Nephron (organoid): ENCODE results near the gene ATXN1.
"Not testable (repeated sequence)": the region's sequence is repeated elsewhere in the genome, so short reads cannot be mapped to it uniquely, and the experiment has no call there.

Source experiments
- H3K27ac Mint-ChIP-seq, 3 experiments: 2 replicates each; pipeline ENCODE4 v1.8.0; 2020; ENCODE audit warnings: mixed read lengths in 3 of 3, mild to moderate bottlenecking in 2 of 3, moderate library complexity in 1 of 3
- H3K27me3 Mint-ChIP-seq: 2 replicates; pipeline ENCODE4 v1.8.0; 2021; ENCODE audit warnings: low read depth, mild to moderate bottlenecking, moderate library complexity, mixed read lengths
- H3K36me3 Mint-ChIP-seq: 2 replicates; pipeline ENCODE4 v1.8.0; 2020; ENCODE audit warnings: low read depth, mixed read lengths
- H3K4me1 Mint-ChIP-seq: 2 replicates; pipeline ENCODE4 v1.8.0; 2020; ENCODE audit warnings: mixed read lengths
- H3K4me3 Mint-ChIP-seq, 3 experiments: 2 replicates each; pipeline ENCODE4 v1.8.0; 2020; ENCODE audit warnings: mild to moderate bottlenecking in 3 of 3, mixed read lengths in 3 of 3, moderate library complexity in 2 of 3
- H3K9me3 Mint-ChIP-seq: 2 replicates; pipeline ENCODE4 v1.8.0; 2020; ENCODE audit warnings: mixed read lengths
- CTCF ChIP-seq, 3 experiments: fragments of 200-600 bp; sonication (generic); IDR thresholded peaks; one replicate each; pipeline ENCODE4 v1.5.0; 2021; ENCODE audit warnings: antibody characterized with exemption in 3 of 3; ENCODE audit not compliant: unreplicated experiment in 3 of 3

The ATXN1 gene

GRCh38 chr6:16622193-16622592 is 139.1 kb downstream of the ATXN1 start:
- no peak overlapping the region for H3K27ac Mint-ChIP-seq
- no peak overlapping the region for H3K4me3 Mint-ChIP-seq
- H3K4me1 Mint-ChIP-seq: peaks cover 15% of the 10 kb centered on the region
- H3K9me3 Mint-ChIP-seq: no peaks in the 10 kb centered on the region
- no peak for TF ChIP-seq CTCF (IDR thresholded peaks at IDR 0.05; ENCODE audit: unreplicated experiment in 3 of 3)
- peaks cover 5% of the 10 kb centered on the region for H3K36me3 Mint-ChIP-seq
- H3K27me3 Mint-ChIP-seq: no peaks in the 10 kb centered on the region

- Mint-ChIP-seq H3K27ac (no peak overlapping the region), H3K4me3 (no peak overlapping the region), H3K36me3 (peaks cover 5% of the 10 kb centered on the region), H3K9me3 (no peaks in the 10 kb centered on the region), H3K27me3 (no peaks in the 10 kb centered on the region), H3K4me1 (peaks cover 15% of the 10 kb centered on the region)
- TF ChIP-seq CTCF (IDR thresholded peaks at IDR 0.05; ENCODE audit: unreplicated experiment in 3 of 3): no peak
These were observed 140.3 kb downstream of the ATXN1 start for GRCh38 chr6:16621002-16621401.

- Mint-ChIP-seq H3K27me3 (no peaks in the 10 kb centered on the region), H3K4me1 (peaks cover 15% of the 10 kb centered on the region), H3K36me3 (peaks cover 5% of the 10 kb centered on the region), H3K9me3 (no peaks in the 10 kb centered on the region), H3K4me3 (no peak overlapping the region), H3K27ac (peak overlapping the region in 1 of 3 experiments; percentile 20)
- no peak for TF ChIP-seq CTCF (IDR thresholded peaks at IDR 0.05; ENCODE audit: unreplicated experiment in 3 of 3)
These were observed 141.5 kb downstream of the ATXN1 start for GRCh38 chr6:16619777-16620176.

DNA sequence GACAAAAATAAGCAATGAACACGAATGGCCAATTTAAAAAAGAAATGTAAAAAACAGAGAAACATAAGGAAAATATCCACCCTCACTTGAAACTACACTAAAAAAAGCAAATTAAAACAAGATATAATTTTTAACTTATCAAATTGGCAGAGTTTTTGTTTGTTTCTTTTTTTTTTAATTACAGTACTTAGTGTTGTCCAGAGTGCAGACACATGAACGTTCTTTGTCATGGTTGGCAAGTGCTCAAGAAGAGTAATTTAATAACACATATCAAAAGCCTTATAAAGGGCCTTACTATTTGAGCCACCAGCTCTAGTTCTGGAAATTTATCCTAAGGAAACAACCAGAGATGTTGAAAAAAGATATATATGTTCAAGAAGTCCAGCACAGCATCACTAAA is 142.3 kb downstream of the ATXN1 start:
- no peak for TF ChIP-seq CTCF (IDR thresholded peaks at IDR 0.05; ENCODE audit: unreplicated experiment in 3 of 3)
- Mint-ChIP-seq H3K9me3 (no peaks in the 10 kb centered on the region), H3K36me3 (peaks cover 5% of the 10 kb centered on the region), H3K4me1 (peaks cover 15% of the 10 kb centered on the region), H3K4me3 (no peak overlapping the region), H3K27ac (peak overlapping the region in 1 of 3 experiments; percentile 20), H3K27me3 (no peaks in the 10 kb centered on the region)

DNA sequence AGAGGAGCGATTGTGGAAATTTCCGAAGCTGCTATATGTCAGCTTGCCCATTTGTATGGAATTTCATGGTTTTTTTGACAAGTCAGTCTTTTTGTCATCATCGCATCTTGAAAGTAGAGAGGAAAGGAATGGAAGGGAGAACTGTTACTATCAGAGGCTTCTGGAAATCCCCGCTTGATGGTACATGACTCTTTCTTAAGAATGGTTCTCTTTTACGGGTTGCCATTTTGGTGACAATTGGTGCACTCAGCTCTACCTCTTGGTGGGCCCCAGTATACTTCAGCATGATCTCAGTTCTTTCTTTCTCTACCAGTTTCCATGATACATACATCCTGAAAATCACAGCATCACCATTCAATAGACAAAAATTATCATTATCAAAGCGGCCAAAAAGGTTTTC is 146.0 kb downstream of the ATXN1 start:
- not testable (repeated sequence) for H3K27me3 Mint-ChIP-seq, H3K27ac Mint-ChIP-seq, H3K4me3 Mint-ChIP-seq, H3K9me3 Mint-ChIP-seq
- H3K4me1 Mint-ChIP-seq: peaks cover 10% of the 10 kb centered on the region
- H3K36me3 Mint-ChIP-seq: peaks cover 11% of the 10 kb centered on the region

DNA sequence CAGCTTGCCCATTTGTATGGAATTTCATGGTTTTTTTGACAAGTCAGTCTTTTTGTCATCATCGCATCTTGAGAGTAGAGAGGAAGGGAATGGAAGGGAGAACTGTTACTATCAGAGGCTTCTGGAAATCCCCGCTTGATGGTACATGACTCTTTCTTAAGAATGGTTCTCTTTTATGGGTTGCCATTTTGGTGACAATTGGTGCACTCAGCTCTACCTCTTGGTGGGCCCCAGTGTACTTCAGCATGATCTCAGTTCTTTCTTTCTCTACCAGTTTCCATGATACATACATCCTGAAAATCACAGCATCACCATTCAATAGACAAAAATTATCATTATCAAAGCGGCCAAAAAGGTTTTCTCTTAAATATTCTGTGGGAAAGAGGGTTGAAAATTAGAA is 147.1 kb downstream of the ATXN1 start:
- H3K27ac Mint-ChIP-seq, H3K4me3 Mint-ChIP-seq, H3K9me3 Mint-ChIP-seq, H3K27me3 Mint-ChIP-seq, H3K4me1 Mint-ChIP-seq: not testable (repeated sequence)
- H3K36me3 Mint-ChIP-seq: peaks cover 18% of the 10 kb centered on the region

GRCh38 chr6:16613504-16613903 is 147.8 kb downstream of the ATXN1 start:
- not testable (repeated sequence) for H3K4me1 Mint-ChIP-seq, H3K27ac Mint-ChIP-seq

DNA sequence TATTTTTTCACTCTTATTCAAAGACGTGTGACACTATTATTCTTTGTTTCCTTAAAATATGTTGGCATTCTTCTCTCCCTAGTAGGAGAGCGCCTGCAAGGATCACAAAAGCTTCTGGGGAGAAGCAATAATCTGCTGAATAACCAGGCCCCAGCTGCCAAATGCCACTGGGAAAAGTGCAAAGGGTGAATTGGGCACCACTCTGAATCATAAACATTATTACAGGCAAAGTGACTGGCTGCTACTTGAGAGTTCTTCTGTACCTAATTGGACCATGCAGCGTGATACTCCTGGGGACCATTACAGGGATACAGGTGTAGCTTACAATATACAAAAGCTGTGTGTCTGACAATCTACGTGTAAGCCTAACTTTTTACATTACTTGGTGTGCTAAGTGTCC is 152.8 kb downstream of the ATXN1 start:
- Mint-ChIP-seq H3K27ac (no peak overlapping the region), H3K4me3 (no peak overlapping the region), H3K4me1 (no peaks in the 10 kb centered on the region), H3K27me3 (peaks cover 4% of the 10 kb centered on the region), H3K9me3 (no peaks in the 10 kb centered on the region), H3K36me3 (peaks cover 41% of the 10 kb centered on the region)
- no peak for TF ChIP-seq CTCF (IDR thresholded peaks at IDR 0.05; ENCODE audit: unreplicated experiment in 3 of 3)

More at GRCh38 chr6:16613504-16613903, 147.8 kb downstream of the ATXN1 start:
- H3K27me3 Mint-ChIP-seq, H3K9me3 Mint-ChIP-seq, H3K4me3 Mint-ChIP-seq: not testable (repeated sequence)
- peaks cover 22% of the 10 kb centered on the region for H3K36me3 Mint-ChIP-seq
